Effector CD8-positive, alpha-beta T cell (primary cell): Measurements from ENCODE around the gene SELENOM.
A peak's percentile ranks its signal among the peaks of the same experiment; 100 is the strongest.

Experiments used
- DNase-seq: peaks from one replicate; lab custom pipeline; 2025; lab: John Stamatoyannopoulos, UW
- total RNA-seq, 4 experiments: gene quantifications; one replicate each; lab custom pipeline; 2026; lab: John Stamatoyannopoulos, UW

SELENOM gene, protein sequence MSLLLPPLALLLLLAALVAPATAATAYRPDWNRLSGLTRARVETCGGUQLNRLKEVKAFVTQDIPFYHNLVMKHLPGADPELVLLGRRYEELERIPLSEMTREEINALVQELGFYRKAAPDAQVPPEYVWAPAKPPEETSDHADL
- total RNA-seq, result 15.1 to 21.1 (median 18.8) reads per million in 4 experiments

DNA sequence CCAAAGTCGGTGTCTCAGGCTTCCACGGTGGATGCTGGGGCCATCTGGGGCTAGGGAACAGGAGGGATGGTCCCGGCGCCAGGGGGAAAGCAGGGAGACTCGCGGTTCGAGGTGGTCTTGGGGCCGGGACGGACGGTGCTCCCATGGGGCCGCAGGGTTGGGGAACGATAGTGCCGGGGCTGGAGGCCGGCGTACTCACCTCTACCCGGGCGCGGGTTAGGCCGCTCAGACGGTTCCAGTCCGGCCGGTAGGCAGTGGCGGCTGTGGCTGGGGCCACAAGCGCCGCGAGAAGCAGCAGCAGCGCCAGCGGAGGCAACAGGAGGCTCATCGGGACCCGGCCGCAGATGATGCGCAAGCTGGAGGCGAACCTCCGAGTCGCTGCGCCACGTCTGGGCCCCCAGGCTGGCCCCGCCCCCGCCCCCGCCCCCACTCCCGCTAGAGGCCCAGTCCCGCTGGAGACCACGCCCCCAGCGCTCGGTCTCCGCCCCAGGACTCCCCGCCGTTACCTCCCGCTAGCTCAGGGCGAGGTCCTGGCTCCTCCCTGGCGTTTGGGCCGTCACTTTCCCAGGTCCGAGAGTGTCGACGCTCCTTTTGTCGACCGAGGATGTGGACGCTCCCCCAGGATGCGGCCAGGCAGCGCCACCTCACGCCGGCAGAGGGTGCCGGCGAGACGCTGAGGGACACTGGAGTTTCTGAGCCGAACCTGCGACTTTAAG, at the start of gene SELENOM:
Gene SELENOM (minus strand): TSS at position 391 of the 716 bp plus-strand sequence. CDS start 63 bp downstream, at position 328.
- peak; percentile 84 for DNase-seq

DNA sequence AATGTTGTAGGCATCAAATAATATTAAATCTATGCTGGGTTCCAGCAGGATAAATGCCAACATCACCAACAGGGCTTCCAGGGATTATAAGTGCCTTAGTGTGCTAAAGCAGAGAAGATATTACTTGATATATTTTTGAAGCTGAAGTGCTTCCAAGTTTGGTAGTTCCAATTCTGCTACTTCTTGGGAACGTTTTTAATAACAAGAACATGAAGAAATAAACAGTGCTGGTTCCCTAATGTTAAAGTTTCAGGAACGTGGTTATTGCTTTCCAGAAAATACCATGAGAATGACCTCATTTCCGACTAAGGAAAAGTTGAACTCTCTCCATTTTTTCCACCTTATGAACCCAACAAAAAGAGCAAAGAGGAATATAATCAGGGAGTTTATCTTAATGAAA, 48.1 kb upstream of the SELENOM start:
- DNase-seq, result no peak

DNA sequence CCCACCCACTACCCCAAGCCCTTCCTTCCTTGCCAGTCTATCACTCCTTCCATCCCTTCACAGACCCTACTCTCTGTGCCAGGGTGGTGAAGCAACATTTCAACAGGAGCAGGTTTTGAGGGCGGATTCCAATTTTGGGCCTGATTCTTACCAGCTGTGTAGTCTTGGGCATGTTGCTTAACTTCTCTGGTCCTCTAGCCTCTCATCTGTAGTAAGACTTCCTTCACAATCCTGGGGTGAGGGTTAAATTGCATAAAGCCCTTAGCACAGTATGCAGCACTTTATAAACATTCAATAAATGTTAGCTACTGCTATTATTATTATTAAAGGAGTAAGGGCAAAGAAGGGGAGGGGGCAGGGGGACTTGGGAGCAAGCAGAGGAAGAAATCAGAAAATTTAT, 47.6 kb upstream of the SELENOM start:
- DNase-seq, result no peak

DNA sequence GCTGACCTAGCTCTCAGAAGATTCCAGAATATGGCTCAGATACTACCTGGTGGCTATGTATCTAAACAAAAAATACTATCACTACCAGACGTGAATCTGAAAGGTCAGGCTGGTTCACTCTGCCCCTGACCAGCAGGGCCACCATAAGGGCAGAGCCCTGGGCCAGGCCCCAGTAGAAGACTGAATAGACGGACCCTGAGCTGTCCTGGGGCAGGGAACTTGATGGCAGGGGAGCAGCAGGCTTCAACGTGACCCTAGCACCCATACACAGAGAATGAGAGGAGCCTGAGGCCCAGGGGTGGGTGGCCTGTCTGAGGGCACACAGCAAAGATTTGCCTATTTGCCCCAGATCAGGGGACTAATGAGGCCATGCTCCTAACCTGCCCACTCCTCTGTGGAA, 46.0 kb upstream of the SELENOM start:
- no peak for DNase-seq

DNA sequence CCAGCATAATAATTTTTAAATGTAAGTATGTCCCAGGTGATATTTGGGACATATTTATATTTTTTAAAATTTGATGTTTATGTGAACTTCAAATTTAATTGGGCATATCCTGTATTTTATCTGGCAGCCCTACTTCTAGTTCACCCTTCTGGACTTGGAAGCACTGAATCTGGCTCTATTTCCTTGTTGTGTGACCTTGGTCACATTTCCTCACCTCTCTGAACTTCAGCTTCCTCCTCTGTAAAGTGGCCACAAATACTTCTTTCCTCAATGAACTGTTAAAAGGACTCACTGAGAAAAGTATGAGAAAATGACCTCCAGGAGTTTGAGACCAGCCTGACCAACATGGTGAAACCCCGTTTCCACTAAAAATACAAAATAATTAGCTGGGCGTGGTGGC, 44.5 kb upstream of the SELENOM start:
- DNase-seq, result no peak

DNA sequence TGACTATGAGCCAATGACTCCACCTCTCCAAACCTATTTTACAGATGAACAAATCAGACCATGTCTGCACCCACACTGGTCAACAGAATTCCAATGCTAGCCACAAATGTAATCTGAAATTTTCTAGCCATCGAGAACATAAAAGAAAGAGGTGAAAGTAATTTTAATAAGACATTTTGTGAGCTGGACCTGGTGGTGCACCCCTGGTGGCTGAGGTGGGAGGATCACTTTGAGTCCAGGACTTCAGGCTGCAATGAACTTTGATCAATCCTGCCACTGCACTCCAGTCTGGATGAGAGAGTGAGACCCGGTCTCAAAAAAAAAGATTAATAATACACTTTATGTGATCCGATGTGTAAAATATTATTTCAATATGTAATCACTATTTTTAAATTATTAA, 43.2 kb upstream of the SELENOM start:
- no peak for DNase-seq

DNA sequence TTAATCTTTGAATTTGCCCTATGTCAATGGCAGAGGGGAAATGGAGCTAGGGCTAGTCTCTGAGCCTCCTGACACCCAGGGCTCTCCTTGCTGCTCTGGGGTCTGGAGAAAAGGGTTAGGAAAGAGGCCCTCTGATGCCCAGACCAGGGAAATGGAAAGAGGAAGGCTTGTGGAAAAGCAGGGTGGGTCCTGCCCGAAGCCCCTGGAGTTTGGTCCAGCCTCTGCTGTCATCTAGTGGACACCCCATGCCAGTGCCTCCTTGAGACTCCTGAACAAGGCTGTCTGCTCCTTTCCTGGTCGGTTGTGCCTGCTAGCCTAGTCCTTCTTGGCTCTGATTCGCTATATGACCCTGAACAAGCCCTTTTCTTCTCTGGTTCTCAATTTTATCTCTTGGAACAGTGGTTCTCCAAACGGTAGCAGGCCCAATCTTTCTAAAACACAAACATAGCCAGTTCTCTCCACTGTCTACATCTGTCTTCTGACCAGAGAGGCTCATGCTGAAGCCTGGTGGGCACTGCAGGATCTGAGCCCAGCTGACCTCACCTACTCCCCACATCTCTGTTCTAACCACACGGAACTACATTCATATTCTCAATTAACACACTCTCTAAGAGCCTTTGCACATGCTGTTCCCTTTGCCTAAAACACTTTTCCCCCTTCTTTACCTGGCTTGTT, 41.7 kb upstream of the SELENOM start:
- DNase-seq, result no peak

DNA sequence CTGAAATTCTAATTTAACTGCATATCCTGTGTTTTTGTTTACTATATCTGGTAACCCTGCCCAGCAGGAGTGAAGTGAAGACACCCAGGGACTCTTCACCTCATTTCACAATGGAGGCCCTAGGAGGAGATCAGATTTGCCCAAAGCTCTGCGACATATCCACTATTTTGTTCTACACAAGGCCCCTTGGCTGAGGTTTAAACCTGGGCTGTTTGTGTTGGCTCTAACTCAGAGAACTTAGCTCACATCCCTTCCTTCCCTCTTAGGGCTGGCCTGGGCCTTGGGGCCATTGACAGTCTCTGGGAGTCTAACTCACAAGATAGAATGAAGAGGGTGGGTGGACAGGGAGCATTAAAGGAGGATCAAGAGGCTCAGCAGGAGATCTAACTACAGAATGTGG, 41.1 kb upstream of the SELENOM start:
- no peak for DNase-seq

DNA sequence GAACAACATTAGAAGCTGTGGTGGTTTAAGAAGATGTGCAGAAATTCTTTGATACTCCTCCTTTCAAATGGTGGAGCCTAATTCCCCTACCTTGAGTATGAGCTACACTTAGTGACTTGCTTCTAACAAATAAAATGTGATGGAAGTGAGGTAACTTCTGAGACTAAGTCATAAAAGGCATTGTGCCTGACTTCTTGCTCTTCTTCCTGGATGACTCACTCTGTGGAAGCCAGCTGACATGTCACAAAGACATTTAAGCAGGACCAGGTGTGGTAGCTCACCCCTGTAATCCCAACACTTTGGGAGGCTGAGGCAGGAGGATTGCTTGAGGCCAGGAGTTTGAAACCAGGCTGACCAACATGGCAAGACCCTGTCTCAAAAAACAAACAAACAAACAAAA, 36.9 kb upstream of the SELENOM start:
- no peak for DNase-seq

DNA sequence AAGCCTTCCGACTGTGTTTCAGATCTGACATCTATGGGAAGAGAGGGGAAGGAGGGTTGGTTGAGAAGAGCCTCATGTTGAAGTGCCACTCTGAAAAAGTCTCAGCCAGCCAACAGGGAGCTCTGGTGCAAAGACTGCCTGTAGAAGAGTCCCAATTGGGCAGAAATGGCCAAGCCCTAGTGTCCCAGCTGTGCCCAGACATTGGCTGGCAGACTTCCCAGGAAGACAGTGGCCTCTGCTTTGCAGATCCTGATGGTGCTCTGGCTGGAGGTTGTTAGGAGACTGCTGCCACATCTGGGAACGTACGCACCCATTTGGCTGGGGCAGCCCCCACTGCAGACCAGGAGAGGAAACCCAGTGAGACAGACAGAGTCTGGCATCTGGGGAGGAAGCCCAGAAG, 36.2 kb upstream of the SELENOM start:
- DNase-seq, result no peak

DNA sequence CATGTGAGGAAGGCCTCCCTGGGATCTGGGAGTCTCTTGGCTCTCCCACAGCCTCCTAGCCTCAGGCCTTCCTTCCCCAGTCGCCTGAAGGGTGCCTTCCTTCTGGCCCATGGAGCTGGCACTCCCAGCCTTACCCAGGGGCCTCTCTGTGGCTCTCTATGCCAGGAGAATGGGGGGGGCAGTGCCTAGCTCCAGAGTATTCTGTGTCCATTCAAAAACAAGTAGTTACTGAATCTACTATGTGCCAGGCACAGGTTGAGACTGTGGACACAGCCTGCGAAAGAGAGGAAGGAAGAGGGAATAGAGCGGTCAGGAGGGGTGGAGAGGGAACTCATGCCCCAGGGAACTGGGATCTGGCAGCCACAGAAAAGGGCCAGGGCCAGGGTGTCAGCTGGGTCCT, 35.7 kb upstream of the SELENOM start:
- no peak for DNase-seq

DNA sequence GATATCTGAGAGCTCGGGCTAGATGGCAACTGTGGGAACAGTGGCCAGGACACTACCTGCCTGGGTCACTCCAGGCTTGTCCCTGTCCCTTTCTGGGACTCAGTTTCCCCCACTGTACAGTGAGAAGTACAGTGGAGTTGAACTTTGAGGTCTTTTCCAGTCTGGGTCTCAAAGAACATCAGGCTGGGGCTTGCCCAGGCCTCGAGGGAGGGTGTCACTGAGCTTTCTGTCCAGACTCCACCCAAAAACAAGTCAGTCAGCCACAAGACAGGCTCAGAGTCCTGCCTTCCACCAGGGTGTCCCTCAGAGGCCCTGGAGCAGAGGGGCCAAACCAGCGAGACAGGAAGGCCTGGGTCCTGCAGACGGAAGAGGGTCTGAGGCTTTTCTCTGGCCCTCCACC, 34.9 kb upstream of the SELENOM start:
- no peak for DNase-seq

DNA sequence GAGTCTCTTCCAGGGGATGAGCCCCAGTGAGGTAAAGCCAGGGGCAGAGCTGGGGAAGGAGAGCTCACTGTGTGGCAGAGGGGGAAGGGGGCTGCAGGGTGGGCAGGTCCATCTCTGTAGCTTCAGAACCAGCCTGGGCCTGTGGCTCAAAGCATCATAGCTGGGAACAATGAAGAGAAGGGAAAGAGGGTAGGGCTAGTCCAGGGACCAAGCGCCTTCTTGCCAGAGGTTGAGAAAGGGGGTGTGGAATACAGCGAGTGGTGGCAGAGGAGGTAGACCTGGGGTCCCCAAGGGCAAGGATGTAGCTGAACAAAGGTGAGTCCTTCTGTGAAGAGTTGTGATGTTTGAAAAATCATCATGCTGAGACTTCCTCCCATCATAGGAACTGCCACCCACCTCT, 34.2 kb upstream of the SELENOM start:
- no peak for DNase-seq

DNA sequence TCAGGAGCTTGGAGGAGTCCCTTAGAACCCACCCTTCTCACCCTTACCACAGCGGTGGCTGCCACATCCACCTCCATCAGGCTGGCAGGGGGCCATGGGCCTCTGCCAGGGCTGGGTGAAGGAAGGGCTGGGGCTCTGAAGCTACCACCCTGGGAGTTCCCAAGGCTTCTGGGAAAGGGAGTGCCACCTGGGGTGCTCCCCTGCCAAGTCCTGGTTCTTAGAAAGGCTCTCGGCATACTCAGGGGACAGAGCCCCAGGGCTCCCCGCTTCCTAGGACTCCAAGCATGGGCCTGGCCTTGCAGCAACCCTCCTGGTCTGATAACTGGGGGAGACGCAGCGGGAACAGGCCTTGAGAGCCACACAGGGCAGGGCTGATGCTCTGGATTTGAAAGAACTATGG, 33.4 kb upstream of the SELENOM start:
- no peak for DNase-seq

DNA sequence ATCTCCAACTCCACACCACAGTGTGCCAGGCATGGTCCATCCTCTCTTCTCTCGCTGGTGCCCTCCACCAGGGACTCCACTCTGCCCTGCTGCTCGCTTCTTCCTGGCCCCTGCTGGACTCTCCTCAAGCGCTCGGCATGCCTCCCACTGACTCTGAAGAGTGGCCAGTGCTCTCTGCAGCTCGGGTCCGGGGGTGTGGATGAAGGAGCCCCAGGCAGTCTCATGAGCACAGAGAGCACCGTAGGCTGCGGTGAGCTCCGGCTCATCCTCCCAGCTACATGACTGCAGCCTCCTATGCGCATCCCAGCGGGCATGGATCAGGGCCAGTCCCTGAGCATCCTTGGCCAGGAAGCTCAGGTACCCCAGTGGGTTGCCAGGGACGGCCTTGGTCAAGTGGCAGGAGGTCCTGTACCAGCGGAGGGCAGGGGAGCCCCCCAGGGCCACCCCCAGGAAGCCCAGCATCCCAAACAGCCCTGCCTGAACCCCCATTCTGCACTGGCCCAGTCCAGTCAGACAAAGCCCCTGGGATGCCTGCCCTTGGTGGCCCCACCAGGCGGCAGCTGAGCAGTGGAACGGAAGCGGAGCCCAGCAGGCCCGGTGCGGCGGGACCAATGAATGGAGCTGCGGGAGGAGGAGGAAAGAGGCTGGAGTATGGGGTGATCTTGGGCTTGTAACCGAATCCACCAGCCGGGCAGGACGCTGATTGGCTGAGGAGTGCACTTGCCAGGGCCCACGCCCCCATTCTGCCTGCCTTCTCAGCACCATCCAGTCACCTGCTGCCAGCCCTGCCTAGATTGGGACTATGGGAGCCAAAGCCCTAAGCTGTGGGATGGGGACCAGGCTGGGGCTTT, 32.7 kb upstream of the SELENOM start, which contains the start of gene PLA2G3:
Gene PLA2G3 (minus strand): TSS at position 643 of the 851 bp plus-strand sequence. CDS start 154 bp downstream, at position 489.
- no peak for DNase-seq

DNA sequence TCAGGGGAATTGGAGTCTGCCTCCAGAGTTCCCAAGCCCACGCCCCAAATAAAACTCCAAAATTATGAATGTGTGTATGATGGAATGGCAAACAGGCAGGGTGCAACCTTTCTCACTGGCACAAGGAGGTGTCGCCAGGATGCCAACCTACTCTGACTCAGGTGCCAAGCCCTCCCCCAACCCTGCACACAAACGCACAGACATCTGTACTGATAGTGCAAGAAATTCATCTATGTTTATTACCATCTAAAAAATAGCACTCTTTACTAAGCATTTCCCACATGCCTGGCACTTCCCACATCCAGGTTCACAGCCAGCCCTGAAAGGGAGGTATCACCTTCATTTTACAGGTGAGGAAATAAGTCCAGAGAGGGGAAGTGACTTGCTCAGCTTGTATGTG, 31.7 kb upstream of the SELENOM start:
- DNase-seq, result no peak

DNA sequence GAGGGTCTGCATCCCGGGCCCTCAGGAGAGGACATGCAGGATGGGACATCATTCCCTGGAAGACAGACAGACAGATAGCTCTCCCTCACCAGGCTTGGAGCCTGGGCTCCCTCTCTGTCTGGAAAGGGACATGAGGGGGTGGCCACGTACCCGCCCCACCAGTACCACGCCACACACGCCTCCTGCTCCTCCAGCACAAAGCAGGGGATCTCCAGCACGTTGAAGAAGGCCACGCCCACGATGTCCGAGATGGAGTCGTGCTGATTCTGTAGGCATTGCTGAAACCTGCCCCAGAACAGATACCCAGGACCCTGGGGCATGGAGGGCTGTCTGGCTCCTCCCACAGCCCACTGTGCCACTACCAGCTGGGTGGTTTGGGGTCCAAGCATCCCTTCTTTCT, 30.8 kb upstream of the SELENOM start:
- no peak for DNase-seq

DNA sequence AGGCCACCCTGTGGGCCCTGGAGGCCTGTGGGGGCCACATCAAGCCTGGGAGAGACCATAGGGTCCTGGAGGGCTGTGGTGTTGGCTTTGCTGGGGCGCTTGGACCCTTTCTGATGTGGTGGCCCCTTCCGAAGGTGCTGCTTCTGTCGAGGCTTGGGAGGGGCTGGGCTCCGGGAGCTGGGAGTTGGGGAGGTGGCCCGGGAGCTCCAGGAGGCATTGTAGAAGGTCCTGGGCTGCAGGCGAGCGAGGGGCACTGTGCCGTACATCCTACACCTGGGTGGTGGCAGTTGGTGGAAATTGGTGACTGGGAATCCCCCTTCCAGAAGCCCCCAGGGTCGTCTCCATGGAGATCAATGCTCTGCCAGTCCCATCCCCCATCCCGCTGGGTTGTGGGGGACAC, 30.4 kb upstream of the SELENOM start:
- no peak for DNase-seq

DNA sequence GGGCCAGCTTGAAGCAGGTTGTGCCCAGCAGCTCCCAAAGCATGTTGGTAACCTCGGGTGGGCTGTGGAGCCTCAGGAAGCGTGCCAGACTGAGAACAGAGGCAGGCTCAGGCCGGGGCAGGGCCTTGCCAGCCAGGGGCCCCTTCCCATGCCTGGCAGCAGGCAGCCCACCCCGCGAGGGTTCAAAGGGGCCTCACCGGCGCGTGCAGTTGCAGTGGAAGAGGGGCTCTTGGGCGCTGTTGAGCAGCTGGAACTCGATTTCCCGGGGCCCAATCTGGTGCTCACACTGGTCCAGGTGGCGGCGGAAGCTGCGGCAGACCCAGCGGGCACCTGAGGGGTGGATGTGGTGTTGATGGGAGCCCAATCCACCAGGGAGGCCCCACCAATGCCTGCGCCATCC, 29.3 kb upstream of the SELENOM start:
- no peak for DNase-seq

DNA sequence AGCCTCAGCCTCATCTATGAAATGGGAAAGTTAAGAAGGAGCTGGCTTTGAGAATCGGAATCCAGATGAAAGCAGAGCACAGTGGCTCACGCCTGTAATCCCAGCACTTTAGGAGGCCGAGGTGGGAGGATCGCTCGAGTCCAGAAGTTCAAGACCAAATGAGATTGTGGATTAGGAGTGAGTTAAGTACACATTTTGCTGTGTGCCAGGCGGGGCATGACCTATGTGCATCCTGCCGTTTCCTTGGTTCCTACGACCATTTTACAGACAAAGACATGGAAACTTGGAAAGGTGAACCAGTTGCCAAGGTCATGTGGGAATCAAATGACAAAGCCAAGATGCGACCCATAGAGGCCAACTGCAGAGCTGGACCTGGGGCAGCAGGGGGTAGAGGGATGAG, 28.8 kb upstream of the SELENOM start:
- no peak for DNase-seq

DNA sequence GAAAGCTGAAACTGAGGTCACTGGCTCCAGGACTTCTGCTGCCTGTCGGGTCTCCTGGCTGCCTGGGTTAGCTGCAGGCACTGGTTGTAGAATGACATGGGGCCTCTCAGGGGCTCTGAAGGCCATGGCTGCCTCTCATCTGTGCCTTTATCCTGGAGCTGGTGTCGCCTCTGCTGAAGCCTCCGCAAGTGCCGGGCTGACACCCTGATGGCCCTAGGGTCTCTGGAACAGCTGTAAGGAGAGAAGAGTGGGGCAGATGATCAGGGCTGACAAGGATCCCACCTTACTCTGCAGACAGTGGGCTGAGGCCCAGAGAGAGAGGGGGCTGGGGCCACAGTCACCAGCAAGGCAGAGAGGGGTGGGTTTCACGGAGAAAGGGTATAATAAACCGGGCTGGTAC, 28.3 kb upstream of the SELENOM start:
- no peak for DNase-seq

DNA sequence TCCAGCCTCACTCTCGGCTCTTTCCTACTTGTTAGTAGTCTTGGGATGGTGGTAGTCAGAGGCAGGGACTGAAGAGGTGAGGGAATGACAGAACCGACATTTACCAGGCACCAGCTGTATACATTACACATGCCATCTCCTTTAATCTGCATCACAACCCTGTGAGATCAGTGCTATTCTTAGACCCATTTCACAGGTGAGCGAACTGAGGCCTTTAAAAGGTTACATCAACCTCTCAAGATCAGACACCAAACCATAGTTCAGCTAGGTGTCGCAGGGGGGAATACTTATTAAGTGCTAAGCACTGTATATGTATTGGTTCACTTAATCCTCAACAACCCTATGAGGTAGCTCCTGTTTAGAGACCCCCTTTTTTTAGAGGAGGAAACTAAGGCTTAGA, 27.3 kb upstream of the SELENOM start:
- DNase-seq, result no peak
